ENCODE measurements around the gene HABP4. TPM values are rescaled to one million over a fixed set of nuclear protein-coding genes. Genes with fewer than 3 reads are reported as not detected.

HABP4 gene
- total RNA-seq, 2 experiments from 2014 or later, result 13.1 to 14.1 TPM

DNA sequence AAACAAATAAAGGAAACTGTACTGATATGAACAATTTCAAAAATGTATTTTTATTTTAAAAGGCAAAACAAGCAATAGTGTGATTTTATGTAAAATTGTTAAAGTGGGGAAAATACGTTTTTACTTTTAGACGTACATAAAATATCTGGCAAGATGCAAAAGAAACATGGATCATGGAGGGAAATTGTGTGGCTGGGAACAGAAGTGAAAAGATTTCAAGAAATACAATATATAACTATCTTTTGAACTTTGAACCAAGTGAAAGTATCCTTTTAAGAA is 30.3 kb upstream of the HABP4 start:
- H3K9me3 Mint-ChIP-seq, result no peaks in the 10 kb centered on the region
- H3K36me3 Mint-ChIP-seq (ENCODE audit: low read depth), result peaks cover 12% of the 10 kb centered on the region
- H3K4me1 Mint-ChIP-seq, result peaks cover 35% of the 10 kb centered on the region
- peak overlapping the region; percentile 84 for H3K4me3 Mint-ChIP-seq
- H3K27ac Mint-ChIP-seq, result peak overlapping the region; percentile 89
- DNase-seq, result no peak
- H3K27me3 Mint-ChIP-seq, result no peaks in the 10 kb centered on the region
- CTCF ChIA-PET, result interaction anchor here (1.0 kb wide), 2 partner anchors 30 to 31 kb away, joined by 3 to 6 read pairs; partner anchors contain the start of gene HABP4
- POLR2A ChIA-PET, result interaction anchor here (0.7 to 4.3 kb wide), 12 partner anchors 10 to 358 kb away, joined by 3 to 47 read pairs (median 4); partner anchors contain the start of genes HABP4 and ZNF510

DNA sequence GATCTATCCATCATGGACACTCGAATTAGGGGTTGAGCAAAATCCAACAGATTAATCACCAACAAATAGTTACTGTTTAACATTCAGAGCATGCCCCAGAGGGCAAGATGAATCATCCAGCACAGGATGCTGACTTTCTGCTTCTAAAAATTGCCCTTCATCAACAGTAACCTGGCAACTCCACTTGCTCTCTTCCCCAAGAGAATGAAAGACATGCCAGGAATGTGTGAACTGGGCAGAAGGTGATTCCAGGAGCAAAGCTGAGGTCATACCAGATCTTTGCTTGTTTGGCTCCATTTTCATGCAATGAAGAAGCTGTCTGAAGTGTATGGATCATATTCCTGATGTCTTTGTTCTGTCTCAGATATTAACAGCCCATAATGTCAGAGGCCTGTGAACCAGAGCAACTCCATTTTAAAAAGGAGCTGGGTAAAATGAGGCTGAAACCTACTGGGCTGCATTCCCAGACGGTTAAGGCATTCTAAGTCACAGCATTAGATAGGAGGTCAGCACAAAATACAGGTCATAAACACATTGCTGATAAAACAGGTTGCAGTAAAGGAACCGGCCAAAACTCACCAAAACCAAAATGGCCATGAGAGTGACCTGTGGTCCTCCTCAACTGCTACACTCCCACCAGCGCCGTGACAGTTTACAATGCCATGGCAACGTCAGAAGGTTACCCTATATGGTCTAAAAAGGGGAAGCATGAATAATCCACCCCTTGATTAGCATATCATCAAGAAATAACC is 29.3 kb upstream of the HABP4 start:
- peak; percentile 52 for DNase-seq
- Mint-ChIP-seq H3K4me1 (peaks cover 37% of the 10 kb centered on the region), H3K9me3 (no peaks in the 10 kb centered on the region), H3K27ac (peak overlapping the region; percentile 89), H3K36me3 (ENCODE audit: low read depth) (peaks cover 12% of the 10 kb centered on the region), H3K27me3 (no peaks in the 10 kb centered on the region), H3K4me3 (peak overlapping the region; percentile 84)
- POLR2A ChIA-PET, result interaction anchor here (0.6 to 1.3 kb wide), 2 partner anchors 31 to 145 kb away, joined by 3 to 8 read pairs; no protein-coding TSS in a partner anchor
- CTCF ChIA-PET, result interaction anchor here (0.6 kb wide), 1 partner anchor 127 kb away, joined by 3 read pairs; no protein-coding TSS in a partner anchor

DNA sequence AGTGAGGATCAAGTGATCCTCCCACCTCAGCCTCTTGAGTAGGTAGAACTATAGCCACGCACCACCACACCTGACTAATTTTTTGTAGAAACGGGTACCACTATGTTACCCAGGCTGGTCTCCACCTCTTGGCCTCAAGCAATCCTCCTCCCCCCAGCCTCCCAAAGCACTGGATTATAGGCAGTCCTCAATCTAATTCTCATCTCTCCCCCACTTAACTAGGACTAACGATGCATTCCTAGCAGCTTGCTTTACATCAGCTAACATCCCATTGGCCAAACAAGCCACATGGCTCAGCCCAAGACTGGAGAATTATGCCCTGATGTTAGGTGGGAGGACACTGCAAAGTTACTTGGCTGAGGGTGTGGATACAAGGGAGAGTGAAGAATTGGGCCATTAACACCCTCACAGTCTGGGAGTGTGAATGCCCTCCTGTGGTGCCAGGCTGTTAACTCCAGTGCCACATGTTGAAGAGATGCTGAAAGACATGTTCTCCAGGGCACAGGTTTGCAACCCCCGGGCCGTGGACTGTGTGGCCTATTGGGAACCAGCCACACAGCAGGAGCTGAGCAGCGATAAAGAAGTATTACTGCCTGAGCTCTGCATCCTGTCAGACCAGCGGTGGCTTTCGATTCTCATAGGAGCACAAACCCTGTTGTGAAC is 26.5 kb upstream of the HABP4 start:
- no peak for DNase-seq
- ChIA-PET POLR2A (interaction anchor here (2.3 kb wide), 1 partner anchor 10 kb away, joined by 7 read pairs; no protein-coding TSS in a partner anchor), CTCF (interaction anchor here (1.7 kb wide), 1 partner anchor 18 kb away, joined by 6 read pairs; no protein-coding TSS in a partner anchor)
- H3K4me3 Mint-ChIP-seq, result no peak overlapping the region
- no peak overlapping the region for H3K27ac Mint-ChIP-seq
- no peaks in the 10 kb centered on the region for H3K36me3 Mint-ChIP-seq (ENCODE audit: low read depth)
- H3K27me3 Mint-ChIP-seq, result peaks cover 2% of the 10 kb centered on the region
- peaks cover 30% of the 10 kb centered on the region for H3K4me1 Mint-ChIP-seq
- H3K9me3 Mint-ChIP-seq, result no peaks in the 10 kb centered on the region

DNA sequence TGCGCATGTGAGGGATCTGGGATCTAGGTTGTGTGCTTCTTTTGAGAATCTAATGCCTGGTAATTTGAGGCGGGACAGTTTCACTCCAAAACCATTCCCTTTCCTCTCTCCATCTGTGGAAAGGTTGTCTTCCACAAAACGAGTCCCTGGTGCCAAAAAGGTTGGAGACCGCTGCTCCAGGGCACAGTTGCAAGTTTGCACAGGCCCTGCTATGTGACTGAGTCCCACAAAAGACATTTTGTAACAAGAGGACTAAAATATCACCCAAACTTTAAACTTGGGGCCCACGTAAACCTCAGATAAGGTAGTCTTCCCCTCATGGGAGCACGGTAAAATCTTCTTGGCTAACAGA is 26.0 kb upstream of the HABP4 start:
- POLR2A ChIA-PET, result interaction anchor here (2.3 kb wide), 1 partner anchor 11 kb away, joined by 7 read pairs; no protein-coding TSS in a partner anchor
- Mint-ChIP-seq H3K36me3 (ENCODE audit: low read depth) (no peaks in the 10 kb centered on the region), H3K27ac (no peak overlapping the region), H3K27me3 (peaks cover 2% of the 10 kb centered on the region), H3K9me3 (no peaks in the 10 kb centered on the region), H3K4me3 (no peak overlapping the region), H3K4me1 (peaks cover 30% of the 10 kb centered on the region)
- CTCF ChIA-PET, result interaction anchor here (1.7 kb wide), 1 partner anchor 18 kb away, joined by 6 read pairs; no protein-coding TSS in a partner anchor
- no peak for DNase-seq

DNA sequence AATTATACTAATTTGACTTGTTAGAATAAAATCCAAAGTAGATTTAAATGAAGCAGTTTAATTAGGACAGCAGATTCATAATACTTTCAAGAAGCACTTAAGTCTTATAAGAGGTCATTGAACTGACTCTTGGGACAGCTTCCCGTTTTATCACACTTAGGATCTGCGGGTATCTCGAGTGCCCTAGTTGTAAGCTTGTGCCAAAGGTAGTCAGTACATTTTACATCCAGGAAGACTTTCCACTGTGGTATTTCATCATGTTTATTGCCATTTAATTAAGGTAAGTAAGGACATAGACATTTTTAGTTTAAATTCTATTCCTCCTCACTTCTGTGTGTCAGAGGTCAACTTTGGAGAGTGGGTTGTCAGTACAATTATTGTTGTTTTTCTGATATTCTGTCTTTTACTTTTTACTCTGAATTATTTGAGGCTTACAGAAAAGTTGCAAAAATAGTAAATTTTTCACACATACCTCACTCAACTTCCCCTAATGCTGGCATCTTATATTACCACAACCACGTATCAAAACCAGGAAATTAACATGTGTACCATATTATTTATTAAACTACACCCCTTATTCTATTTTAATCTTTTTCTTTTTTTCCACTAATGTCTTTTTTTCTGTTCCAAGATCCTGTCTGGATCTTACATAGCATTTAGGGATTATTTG is 24.3 kb upstream of the HABP4 start:
- Mint-ChIP-seq H3K27ac (no peak overlapping the region), H3K4me3 (no peak overlapping the region), H3K27me3 (peaks cover 2% of the 10 kb centered on the region), H3K4me1 (peaks cover 16% of the 10 kb centered on the region), H3K36me3 (ENCODE audit: low read depth) (no peaks in the 10 kb centered on the region), H3K9me3 (no peaks in the 10 kb centered on the region)
- DNase-seq, result no peak
- CTCF ChIA-PET, result interaction anchor here (1.2 kb wide), 1 partner anchor 10 kb away, joined by 3 read pairs; no protein-coding TSS in a partner anchor
- POLR2A ChIA-PET, result interaction anchor here (2.3 kb wide), 1 partner anchor 12 kb away, joined by 7 read pairs; no protein-coding TSS in a partner anchor

DNA sequence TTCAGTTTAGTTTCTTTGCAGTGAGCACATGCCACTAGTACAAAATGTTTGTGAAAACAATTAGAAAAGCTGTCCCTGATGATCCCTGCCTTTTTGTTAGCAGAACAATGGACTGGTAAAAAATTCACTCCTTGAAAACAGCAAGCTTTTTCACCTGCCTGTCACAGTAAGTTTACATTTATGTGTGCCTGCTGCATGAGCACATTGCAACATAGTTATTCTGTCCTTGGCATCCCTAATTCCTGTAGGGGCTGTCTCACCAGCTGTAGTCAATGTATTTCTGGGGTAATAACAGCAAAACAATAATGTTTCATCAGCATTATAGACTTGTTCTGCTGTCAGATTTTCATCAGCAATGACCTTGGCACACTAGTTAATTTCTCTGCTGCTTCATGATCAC is 20.2 kb upstream of the HABP4 start:
- Mint-ChIP-seq H3K27me3 (peaks cover 4% of the 10 kb centered on the region), H3K9me3 (no peaks in the 10 kb centered on the region), H3K36me3 (ENCODE audit: low read depth) (no peaks in the 10 kb centered on the region), H3K27ac (no peak overlapping the region), H3K4me1 (peaks cover 9% of the 10 kb centered on the region), H3K4me3 (no peak overlapping the region)
- no peak for DNase-seq
- POLR2A ChIA-PET, result no interaction called here
- CTCF ChIA-PET, result no interaction called here

DNA sequence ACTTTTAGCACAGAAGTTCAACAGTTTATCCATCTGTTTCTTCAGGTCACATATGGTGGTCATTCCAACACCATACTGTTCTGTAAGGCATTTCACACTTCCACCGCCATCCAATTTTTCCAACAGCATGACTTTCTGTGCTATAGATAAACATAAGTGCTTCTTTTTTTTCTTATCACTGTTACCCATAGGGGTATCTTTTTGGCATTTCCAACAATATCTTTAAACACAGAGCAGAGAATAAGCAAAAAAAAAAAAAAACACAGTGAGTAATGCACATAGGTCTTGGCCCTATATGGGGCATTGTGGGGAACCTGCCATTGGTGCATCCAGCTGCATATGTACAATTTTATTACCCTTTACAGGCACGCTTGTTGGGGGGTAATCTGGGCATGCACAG is 19.6 kb upstream of the HABP4 start:
- ChIA-PET POLR2A (no interaction called here), CTCF (interaction anchor here (1.3 kb wide), 1 partner anchor 236 kb away, joined by 3 read pairs; no protein-coding TSS in a partner anchor)
- Mint-ChIP-seq H3K27ac (no peak overlapping the region), H3K4me1 (peaks cover 7% of the 10 kb centered on the region), H3K4me3 (no peak overlapping the region), H3K36me3 (ENCODE audit: low read depth) (no peaks in the 10 kb centered on the region), H3K27me3 (peaks cover 4% of the 10 kb centered on the region), H3K9me3 (no peaks in the 10 kb centered on the region)
- DNase-seq, result no peak

DNA sequence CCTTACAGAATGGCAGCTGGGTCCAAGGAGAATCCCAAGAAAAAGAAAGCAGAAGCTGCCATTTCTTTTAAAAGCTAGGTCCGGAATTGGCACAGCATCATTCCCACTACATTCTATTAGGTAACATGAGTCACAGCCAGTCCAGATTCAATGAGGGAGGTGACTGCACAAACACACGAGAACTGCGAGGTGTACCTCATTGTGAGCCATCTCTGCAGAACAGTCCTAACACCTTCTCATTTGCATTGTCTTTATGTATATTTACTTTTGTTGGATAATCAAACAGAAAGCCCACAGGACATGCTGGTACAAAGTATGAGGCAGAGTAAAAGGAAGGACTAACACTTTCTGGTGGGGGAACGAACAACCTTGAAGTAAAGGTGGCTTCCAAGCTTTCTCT is 14.6 kb upstream of the HABP4 start:
- no peaks in the 10 kb centered on the region for H3K9me3 Mint-ChIP-seq
- no peaks in the 10 kb centered on the region for H3K4me1 Mint-ChIP-seq
- no peaks in the 10 kb centered on the region for H3K36me3 Mint-ChIP-seq (ENCODE audit: low read depth)
- H3K27me3 Mint-ChIP-seq, result peaks cover 2% of the 10 kb centered on the region
- H3K4me3 Mint-ChIP-seq, result no peak overlapping the region
- CTCF ChIA-PET, result interaction anchor here (1.2 to 1.8 kb wide), 2 partner anchors 9 to 10 kb away, joined by 3 to 5 read pairs; no protein-coding TSS in a partner anchor
- no peak for DNase-seq
- no peak overlapping the region for H3K27ac Mint-ChIP-seq
- POLR2A ChIA-PET, result interaction anchor here (0.7 to 1.3 kb wide), 3 partner anchors 14 to 53 kb away, joined by 3 to 9 read pairs (median 3); partner anchors contain the start of gene HABP4

DNA sequence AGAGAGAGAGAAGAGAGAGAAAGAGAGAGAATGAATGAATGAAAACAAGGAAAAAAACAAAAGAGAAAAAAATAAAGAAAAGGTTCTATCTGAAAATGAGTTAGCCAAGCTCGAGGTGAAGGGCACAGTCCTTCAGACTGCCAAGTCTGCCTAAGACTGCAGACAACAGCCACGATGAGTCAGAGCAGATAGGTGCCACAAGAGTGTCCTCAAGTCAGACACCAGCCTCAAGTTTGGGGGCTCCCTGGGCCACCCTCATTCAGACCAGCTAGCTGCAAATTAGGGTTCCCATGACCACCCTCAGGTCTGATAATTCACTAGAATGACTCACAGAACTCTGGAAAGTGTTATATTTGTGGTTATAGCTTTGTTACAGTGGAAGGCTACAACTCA is 13.9 kb upstream of the HABP4 start:
- no peaks in the 10 kb centered on the region for H3K9me3 Mint-ChIP-seq
- H3K36me3 Mint-ChIP-seq (ENCODE audit: low read depth), result no peaks in the 10 kb centered on the region
- CTCF ChIA-PET, result interaction anchor here (1.2 kb wide), 1 partner anchor 11 kb away, joined by 3 read pairs; no protein-coding TSS in a partner anchor
- peaks cover 2% of the 10 kb centered on the region for H3K27me3 Mint-ChIP-seq
- POLR2A ChIA-PET, result interaction anchor here (0.7 to 1.1 kb wide), 2 partner anchors 13 to 53 kb away, joined by 3 read pairs; partner anchors contain the start of gene HABP4
- H3K4me1 Mint-ChIP-seq, result no peaks in the 10 kb centered on the region
- H3K4me3 Mint-ChIP-seq, result no peak overlapping the region
- H3K27ac Mint-ChIP-seq, result no peak overlapping the region
- no peak for DNase-seq

DNA sequence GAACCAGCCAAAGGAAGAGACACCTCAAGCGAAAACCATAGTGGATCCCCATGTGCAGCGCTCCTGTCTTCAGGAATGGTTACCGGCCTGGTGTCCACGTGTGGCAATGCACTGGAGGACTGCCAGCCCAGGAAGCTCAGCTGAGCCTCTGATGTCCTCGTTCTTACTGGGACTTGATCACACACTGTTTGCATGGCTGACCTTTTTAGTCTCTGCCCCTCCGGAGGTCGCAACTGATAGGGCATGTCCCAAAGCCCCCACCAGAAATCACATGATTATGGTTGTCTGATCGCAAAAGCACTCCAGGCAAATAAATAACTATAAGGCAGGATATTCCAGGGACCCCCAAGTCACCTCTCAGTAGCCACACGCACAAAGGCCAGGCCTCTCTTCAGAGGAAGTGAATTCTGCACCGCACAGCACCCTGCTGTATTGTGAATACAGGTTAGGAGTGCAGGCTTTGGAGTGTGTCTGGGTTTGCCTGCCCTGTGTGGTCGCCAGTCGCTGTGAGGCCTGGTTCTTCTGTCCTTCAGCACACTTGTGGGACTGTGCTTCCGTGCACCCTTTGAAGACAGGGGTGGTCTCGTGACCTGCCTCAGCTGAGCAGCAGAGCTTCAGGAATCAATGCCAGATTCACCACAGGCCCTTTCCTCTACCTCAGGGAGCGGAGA is 13.4 kb upstream of the HABP4 start:
- no peaks in the 10 kb centered on the region for H3K4me1 Mint-ChIP-seq
- ChIA-PET POLR2A (no interaction called here), CTCF (interaction anchor here (1.2 kb wide), 1 partner anchor 11 kb away, joined by 3 read pairs; no protein-coding TSS in a partner anchor)
- no peaks in the 10 kb centered on the region for H3K9me3 Mint-ChIP-seq
- no peak overlapping the region for H3K4me3 Mint-ChIP-seq
- no peaks in the 10 kb centered on the region for H3K36me3 Mint-ChIP-seq (ENCODE audit: low read depth)
- no peak overlapping the region for H3K27ac Mint-ChIP-seq
- DNase-seq, result no peak
- peaks cover 2% of the 10 kb centered on the region for H3K27me3 Mint-ChIP-seq

DNA sequence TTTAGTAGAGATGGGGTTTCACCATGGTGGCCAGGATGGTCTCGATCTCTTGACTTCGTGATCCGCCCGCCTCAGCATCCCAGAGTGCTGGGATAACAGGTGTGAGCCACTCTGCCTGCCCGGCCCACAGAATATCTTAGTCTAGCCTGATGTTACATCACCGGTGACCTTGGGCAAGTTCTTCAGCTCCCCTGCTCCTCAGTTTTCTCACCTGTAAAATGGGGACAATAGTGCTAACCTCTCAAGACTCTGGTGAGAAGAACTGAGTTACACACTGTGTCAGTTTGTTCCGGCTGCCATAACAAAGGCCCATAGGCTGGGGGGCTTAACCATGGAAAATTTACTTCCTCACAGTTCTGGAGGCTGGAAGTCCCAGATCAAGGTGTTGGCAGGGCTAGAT is 12.5 kb upstream of the HABP4 start:
- peaks cover 2% of the 10 kb centered on the region for H3K27me3 Mint-ChIP-seq
- no peak for DNase-seq
- H3K4me3 Mint-ChIP-seq, result no peak overlapping the region
- H3K36me3 Mint-ChIP-seq (ENCODE audit: low read depth), result no peaks in the 10 kb centered on the region
- ChIA-PET POLR2A (no interaction called here), CTCF (no interaction called here)
- H3K9me3 Mint-ChIP-seq, result no peaks in the 10 kb centered on the region
- H3K4me1 Mint-ChIP-seq, result no peaks in the 10 kb centered on the region
- H3K27ac Mint-ChIP-seq, result no peak overlapping the region

DNA sequence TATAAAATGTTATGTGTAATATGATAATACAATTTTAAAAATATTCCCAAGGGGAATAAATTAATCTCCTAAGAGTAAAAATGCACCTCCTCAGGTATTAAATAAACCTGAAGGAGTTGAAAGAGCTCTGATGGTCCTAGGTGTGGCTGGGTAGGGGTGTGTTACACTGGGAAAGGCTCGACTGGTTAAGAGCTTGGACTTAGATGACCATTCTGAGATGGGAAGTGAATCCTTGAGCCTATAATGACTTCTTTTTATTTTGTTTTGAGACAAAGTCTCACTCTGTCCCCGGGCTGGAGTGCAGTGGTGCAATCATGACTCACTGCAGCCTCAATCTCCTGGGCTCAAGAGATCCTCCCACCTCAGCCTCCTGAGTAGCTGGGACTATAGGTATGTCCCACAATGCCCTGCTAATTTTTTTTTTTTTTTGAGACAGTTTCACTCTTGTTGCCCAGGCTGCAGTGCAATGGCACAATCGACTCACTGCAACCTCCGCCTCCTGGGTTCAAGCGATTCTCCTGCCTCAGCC is 9.2 kb upstream of the HABP4 start:
- ChIA-PET POLR2A (interaction anchor here (1.5 kb wide), 2 partner anchors 9 to 21 kb away, joined by 3 to 5 read pairs; partner anchors contain the start of gene HABP4), CTCF (interaction anchor here (0.7 to 1.9 kb wide), 3 partner anchors 9 to 214 kb away, joined by 3 to 6 read pairs (median 3); no protein-coding TSS in a partner anchor)
- DNase-seq, result no peak
- Mint-ChIP-seq H3K36me3 (ENCODE audit: low read depth) (no peaks in the 10 kb centered on the region), H3K4me3 (no peak overlapping the region), H3K4me1 (no peaks in the 10 kb centered on the region), H3K27me3 (no peaks in the 10 kb centered on the region), H3K27ac (no peak overlapping the region), H3K9me3 (no peaks in the 10 kb centered on the region)

All from activated CD4-positive, alpha-beta memory T cell treated with anti-CD3 and anti-CD28 coated beads, Interleukin-2, amount 10 ng/mL, durations not matched to agents 7 days and 5 days (primary cell).